HCT116 (cell line): Measurements from ENCODE around the gene TMEM116. TPM values are rescaled to one million over a fixed set of nuclear protein-coding genes. Genes with fewer than 3 reads are reported as not detected.

Experiments
- ATAC-seq: fragments of 200-7000 bp; cut with Tn5 transposase; 2 replicates; pipeline ENCODE4 v1.9.1; 2020; ENCODE audit warnings: mild to moderate bottlenecking, moderate library complexity
- BruUV-seq: library from RNA; stranded (reverse); fragments of 400-500 nt; replicated peaks from 2 replicates; lab custom pipeline; 2021; lab: Mats Ljungman, UMichigan
- CTCF ChIA-PET: fragments of 300-600 bp; sonication (Branson Sonifier 250); formaldehyde crosslinking; loops from one replicate; lab custom pipeline; 2021; ENCODE audit warnings: antibody characterized with exemption; lab: Charles Lee
- POLR2A ChIA-PET: fragments of 300-600, 350-600 bp; sonication (Branson Sonifier 250); formaldehyde crosslinking; loops from one replicate; lab custom pipeline; 2021; ENCODE audit warnings: antibody characterized with exemption; lab: Charles Lee
- RAD21 ChIA-PET, 2 experiments: fragments of 300-600 bp; sonication (Branson Sonifier 250); formaldehyde crosslinking; loops; one replicate each; lab custom pipeline; 2023; ENCODE audit warnings: low total read pairs in 2 of 2; ENCODE audit not compliant: uncharacterized antibody in 2 of 2, unreplicated experiment in 2 of 2, low non-redundant PET in 1 of 2; lab: Charles Lee
- DNase-seq: peaks from one replicate; pipeline ENCODE4 v3.0.0-alpha.2; 2010; ENCODE audit warnings: low read depth, low spot score
- H2AFZ ChIP-seq: fragments of 200-600 bp; shearing (Covaris generic), sonication (generic); 2 replicates; pipeline ENCODE4 v1.6.1; 2017; ENCODE audit warnings: low read depth, mixed run types, mixed read lengths, antibody characterized with exemption, low read length; ENCODE audit not compliant: poor library complexity, severe bottlenecking
- H3K27ac ChIP-seq: 2 replicates; pipeline ENCODE4 v1.5.1; 2012; ENCODE audit warnings: low read depth, low read length
- H3K27me3 ChIP-seq: fragments of 200-600 bp; sonication (generic); 2 replicates; pipeline ENCODE4 v1.6.1; 2016; ENCODE audit warnings: mixed run types, low read length, mixed read lengths; ENCODE audit not compliant: insufficient read depth
- H3K36me3 ChIP-seq, 2 experiments: fragments of 200-500 bp in 1 of 2; fragments of 200-600 bp in 1 of 2; sonication (Bioruptor generic) in 1 of 2; sonication (generic) in 1 of 2; 2 replicates each; pipeline versions ENCODE4 v1.5.1 to v1.6.1; 2014 to 2016; ENCODE audit warnings: low read length in 2 of 2, inconsistent platforms in 1 of 2, mixed read lengths in 1 of 2, mixed run types in 1 of 2; ENCODE audit not compliant: insufficient read depth in 2 of 2, control insufficient read depth in 1 of 2
- H3K4me1 ChIP-seq, 2 experiments: fragments of 200-600 bp in 1 of 2; sonication (generic) in 1 of 2; 2 replicates each; pipeline versions ENCODE4 v1.5.1 to v1.6.1; 2012 to 2017; ENCODE audit warnings: low read length in 2 of 2, inconsistent platforms in 1 of 2, mild to moderate bottlenecking in 1 of 2, mixed read lengths in 1 of 2, mixed run types in 1 of 2, moderate library complexity in 1 of 2; ENCODE audit not compliant: insufficient read depth in 2 of 2, control insufficient read depth in 1 of 2
- H3K4me2 ChIP-seq: fragments of 200-600 bp; sonication (generic); 2 replicates; pipeline ENCODE4 v1.6.1; 2017; ENCODE audit warnings: mixed run types, low read length, mixed read lengths
- H3K4me3 ChIP-seq, 2 experiments: fragments of 200-600 bp in 1 of 2; sonication (generic) in 1 of 2; replicated peaks in 1 of 2; 2 replicates each; pipeline ENCODE4 v1.5.1; 2011 to 2016; ENCODE audit warnings: low read length in 2 of 2, control low read depth in 1 of 2, low read depth in 1 of 2, mild to moderate bottlenecking in 1 of 2, mixed read lengths in 1 of 2, mixed run types in 1 of 2
- H3K79me2 ChIP-seq: fragments of 200-600 bp; sonication (generic); 2 replicates; pipeline ENCODE4 v1.6.1; 2017; ENCODE audit warnings: mild to moderate bottlenecking, mixed run types, low read length, moderate library complexity, mixed read lengths; ENCODE audit not compliant: insufficient read depth
- H3K9ac ChIP-seq: fragments of 200-600 bp; sonication (generic); 2 replicates; pipeline ENCODE4 v1.6.1; 2016; ENCODE audit warnings: low read length, mixed read lengths
- H3K9me2 ChIP-seq: fragments of 200-600 bp; sonication (generic), shearing (Covaris generic); 2 replicates; pipeline ENCODE4 v1.6.1; 2017; ENCODE audit warnings: mixed run types, mild to moderate bottlenecking, moderate library complexity; ENCODE audit not compliant: insufficient read depth
- H3K9me3 ChIP-seq, 2 experiments: fragments of 200-500 bp in 1 of 2; fragments of 200-600 bp in 1 of 2; sonication (Bioruptor generic) in 1 of 2; sonication (generic) in 1 of 2; 2 replicates each; pipeline ENCODE4 v1.6.1; 2014 to 2017; ENCODE audit warnings: low read length in 2 of 2, mixed read lengths in 2 of 2, inconsistent platforms in 1 of 2, low read depth in 1 of 2, mild to moderate bottlenecking in 1 of 2, mixed run types in 1 of 2, moderate library complexity in 1 of 2; ENCODE audit not compliant: control insufficient read depth in 1 of 2, insufficient read depth in 1 of 2
- H4K20me1 ChIP-seq: fragments of 200-600 bp; sonication (generic), shearing (Covaris generic); 2 replicates; pipeline ENCODE4 v1.6.1; 2017; ENCODE audit warnings: mixed run types, mild to moderate bottlenecking, moderate library complexity; ENCODE audit not compliant: insufficient read depth
- CTCF ChIP-seq, 3 experiments: fragments of 200-600 bp in 1 of 3; sonication (generic) in 1 of 3; IDR thresholded peaks in 2 of 3; conservative IDR thresholded peaks in 1 of 3; 2 replicates each; pipeline ENCODE4 v1.5.1; 2012 to 2017; ENCODE audit warnings: low read depth in 2 of 3, low read length in 2 of 3, antibody characterized with exemption in 1 of 3, borderline replicate concordance in 1 of 3, control low read depth in 1 of 3, mild to moderate bottlenecking in 1 of 3, mixed read lengths in 1 of 3, mixed run types in 1 of 3, moderate library complexity in 1 of 3; ENCODE audit not compliant: insufficient read depth in 1 of 3
- EGR1 ChIP-seq: IDR thresholded peaks from 2 replicates; pipeline ENCODE4 v1.6.1; 2012; ENCODE audit warnings: low read depth
- ELF1 ChIP-seq: IDR thresholded peaks from 2 replicates; pipeline ENCODE4 v1.6.1; 2012; ENCODE audit warnings: low read depth, borderline replicate concordance
- EZH2 ChIP-seq: fragments of 200-600 bp; sonication (generic); IDR thresholded peaks from 2 replicates; pipeline ENCODE4 v1.6.1; 2017; ENCODE audit warnings: antibody characterized with exemption, mixed run types
- EZH2phosphoT487 ChIP-seq: fragments of 200-600 bp; IDR thresholded peaks from 2 replicates; pipeline ENCODE4 v1.6.1; 2018; ENCODE audit warnings: antibody characterized with exemption, borderline replicate concordance
- MAX ChIP-seq: IDR thresholded peaks from 2 replicates; pipeline ENCODE4 v1.6.1; 2012
- POLR2A ChIP-seq: IDR thresholded peaks from 2 replicates; pipeline ENCODE4 v1.7.0; 2011; ENCODE audit warnings: borderline replicate concordance; ENCODE audit not compliant: insufficient read depth, insufficient read length; ENCODE audit errors: extremely low read depth
- POLR2AphosphoS5 ChIP-seq: IDR thresholded peaks from 2 replicates; pipeline ENCODE4 v1.6.1; 2011; ENCODE audit warnings: mild to moderate bottlenecking, low read depth, low read length, moderate library complexity
- RAD21 ChIP-seq: IDR thresholded peaks from 2 replicates; pipeline ENCODE4 v1.6.1; 2012; ENCODE audit warnings: low read depth, mild to moderate bottlenecking
- REST ChIP-seq: IDR thresholded peaks from 2 replicates; pipeline ENCODE4 v1.6.1; 2012; ENCODE audit warnings: low read depth
- SP1 ChIP-seq: IDR thresholded peaks from 2 replicates; pipeline ENCODE4 v1.6.1; 2012; ENCODE audit warnings: low read depth
- SRF ChIP-seq: IDR thresholded peaks from 2 replicates; pipeline ENCODE4 v1.6.1; 2012; ENCODE audit warnings: low read depth
- TCF7L2 ChIP-seq: IDR thresholded peaks from 2 replicates; pipeline ENCODE4 v1.7.0; 2011; ENCODE audit warnings: borderline replicate concordance, inconsistent platforms; ENCODE audit not compliant: insufficient read depth, insufficient read length; ENCODE audit errors: extremely low read depth
- YY1 ChIP-seq: IDR thresholded peaks from 2 replicates; pipeline ENCODE4 v1.6.1; 2011; ENCODE audit warnings: low read length, low read depth, moderate library complexity, mild to moderate bottlenecking; ENCODE audit not compliant: insufficient replicate concordance; ENCODE audit errors: extremely low read depth
- ZBTB33 ChIP-seq: IDR thresholded peaks from 2 replicates; pipeline ENCODE4 v1.6.1; 2011; ENCODE audit warnings: mild to moderate bottlenecking, low read length, moderate library complexity; ENCODE audit not compliant: insufficient replicate concordance; ENCODE audit errors: extremely low read depth
- ZFX ChIP-seq: fragments of 450-650 bp; IDR thresholded peaks from 2 replicates; pipeline ENCODE4 v1.6.1; 2017
- ZNF274 ChIP-seq: fragments of 200-500 bp; sonication (Bioruptor generic); IDR thresholded peaks from 2 replicates; pipeline ENCODE4 v1.6.1; 2014; ENCODE audit warnings: mild to moderate bottlenecking, low read depth, low read length, inconsistent platforms
- intact Hi-C: fragments of 100-400 bp; cut with micrococcal nuclease; formaldehyde crosslinking; loops from 2 replicates; pipeline ENCODE4 v1.10.0; 2022
- total RNA-seq: library from RNA; stranded (reverse); gene quantifications from one replicate; pipeline ENCODE4 v1.2.1, GENCODE V29; 2021; ENCODE audit not compliant: unreplicated experiment

The TMEM116 gene
- total RNA-seq, 1 experiment from 2014 or later: 6.8 TPM

- no peak for DNase-seq
- Histone ChIP-seq H4K20me1 (no peaks in the 10 kb centered on the region), H3K4me2 (no peak overlapping the region), H3K79me2 (no peaks in the 10 kb centered on the region), H3K9me2 (no peaks in the 10 kb centered on the region), H3K27ac (no peak overlapping the region), H3K27me3 (no peaks in the 10 kb centered on the region), H3K4me1 (no peaks in the 10 kb centered on the region), H3K4me3 (no peak overlapping the region), H3K9me3 (no peaks in the 10 kb centered on the region; a peak in 1 of 4 replicates), H2AFZ (no peak overlapping the region), H3K36me3 (no peaks in the 10 kb centered on the region), H3K9ac (no peak overlapping the region)
- ChIA-PET RAD21 (no interaction called here), POLR2A (no interaction called here), CTCF (no interaction called here)
- BruUV-seq: no TSS peak
- no peak for ATAC-seq
- TF ChIP-seq POLR2AphosphoS5: no peak
- no peak for TF ChIP-seq POLR2A
- no peak for TF ChIP-seq REST
- no peak for TF ChIP-seq EZH2
- TF ChIP-seq ZFX: no peak
- TF ChIP-seq EGR1: no peak
- no peak for TF ChIP-seq ZNF274
- TF ChIP-seq RAD21: no peak
- no peak for TF ChIP-seq SP1
- no peak for TF ChIP-seq ZBTB33
- no peak for TF ChIP-seq SRF
- no peak for TF ChIP-seq CTCF (IDR thresholded peaks at IDR 0.05 in 2 of 3, conservative IDR thresholded peaks at IDR 0.05 in 1 of 3; ENCODE audit: borderline replicate concordance in 1 of 3, insufficient read depth in 1 of 3, low read depth in 2 of 3, low read length in 2 of 3)
- TF ChIP-seq ELF1: no peak
- no peak for TF ChIP-seq YY1
- TF ChIP-seq EZH2phosphoT487: no peak
- no peak for TF ChIP-seq TCF7L2
- no peak for TF ChIP-seq MAX
- intact Hi-C loops: no loop called here
Observed at GRCh38 chr12:111975161-111975931, 37.6 kb downstream of the TMEM116 start.
